RPMI7951 (cell line): ENCODE measurements around the gene OSER1. TPM values are rescaled to one million over a fixed set of nuclear protein-coding genes. Genes with fewer than 3 reads are reported as not detected.
A peak's percentile ranks its signal among the peaks of the same experiment; 100 is the strongest.
"Not testable (repeated sequence)": the region's sequence is repeated elsewhere in the genome, so short reads cannot be mapped to it uniquely, and the experiment has no call there.

ENCODE experiments used
- DNase-seq: peaks from one replicate; pipeline ENCODE4 v3.0.0-alpha.2; 2012; ENCODE audit warnings: low read depth
- total RNA-seq: library from RNA; depleted of rRNA; stranded (reverse); fragments of >200 nt; shearing (Covaris generic); gene quantifications from 2 replicates; pipeline ENCODE4 v1.2.3, GENCODE V29; 2014

Gene OSER1
- total RNA-seq, 1 experiment from 2014 or later: 89.0 TPM

DNA sequence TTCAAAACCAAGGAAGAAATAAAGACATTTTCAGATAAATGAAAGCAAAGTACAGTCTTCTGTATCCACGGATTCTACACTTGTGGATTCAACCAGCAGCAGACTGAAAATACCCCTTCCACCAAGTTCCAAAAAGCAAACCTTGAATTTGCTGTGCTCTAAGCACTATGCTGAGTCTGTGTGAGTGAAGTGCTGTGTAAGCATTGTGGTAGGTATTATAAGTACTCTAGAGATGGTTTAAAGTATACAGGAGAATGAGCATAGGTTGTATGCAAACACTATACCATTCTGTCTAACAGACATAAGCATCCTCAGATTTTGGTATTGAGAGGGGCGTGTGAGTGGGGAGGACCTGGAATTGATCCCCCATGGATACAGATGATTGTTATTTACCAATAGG is 9.6 kb downstream of the OSER1 start:
- DNase-seq: no peak

DNA sequence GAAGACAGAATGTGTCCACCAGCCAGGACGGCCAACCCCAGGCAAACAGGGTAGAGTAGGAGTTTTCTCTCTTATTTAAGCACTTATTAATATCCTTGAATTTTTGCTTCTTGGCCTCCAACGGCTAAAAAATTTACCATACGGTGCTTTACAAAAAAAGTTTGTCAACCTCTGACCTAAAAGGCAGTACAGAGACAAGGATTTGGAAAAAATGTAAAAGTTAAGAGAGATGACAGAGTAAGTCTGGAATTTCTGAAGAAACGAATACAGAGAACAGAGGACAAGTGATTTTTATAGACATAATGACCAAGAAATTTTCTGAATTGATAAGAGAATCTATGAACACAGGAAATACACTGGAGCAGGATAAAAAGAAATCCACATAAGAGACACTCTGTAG is 10.2 kb downstream of the OSER1 start:
- DNase-seq: no peak

DNA sequence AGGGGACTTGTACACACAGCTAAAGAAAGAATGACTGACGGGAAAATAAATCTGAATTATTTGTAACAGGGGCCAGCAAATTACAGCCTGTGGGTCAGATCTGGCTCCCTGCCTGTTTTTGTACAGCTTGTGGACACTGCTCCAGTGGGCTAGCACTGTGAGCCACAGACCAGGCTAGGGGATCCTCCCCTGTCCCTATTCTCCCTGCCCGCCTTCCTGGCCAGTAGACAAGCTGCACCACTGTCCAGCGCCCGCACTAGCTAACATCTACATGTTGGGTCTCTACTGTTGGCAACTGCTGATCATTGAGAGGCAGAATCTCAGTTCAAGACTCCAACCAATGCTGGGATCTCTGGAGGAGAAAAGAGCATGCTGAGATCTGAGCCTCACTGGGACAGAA is 10.7 kb downstream of the OSER1 start:
- DNase-seq: no peak

DNA sequence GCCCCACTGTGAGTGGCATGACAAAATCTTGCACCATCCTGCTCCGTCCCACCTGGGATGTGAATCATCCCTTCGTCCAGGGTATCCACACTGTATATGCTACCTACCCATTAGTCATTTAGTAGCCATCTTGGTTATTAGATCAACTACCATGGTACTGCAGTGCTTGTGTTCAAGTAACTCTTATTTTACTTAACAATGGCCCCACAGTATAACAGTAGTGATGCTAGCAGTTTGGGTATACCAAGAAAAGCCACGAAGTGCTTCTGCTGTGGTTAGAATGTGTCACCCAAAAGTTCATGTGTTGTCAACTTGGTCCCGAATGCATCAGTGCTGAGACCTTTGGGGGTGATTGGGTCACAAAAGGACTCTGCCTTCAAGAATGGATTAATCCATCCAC is 11.7 kb downstream of the OSER1 start:
- no peak for DNase-seq

DNA sequence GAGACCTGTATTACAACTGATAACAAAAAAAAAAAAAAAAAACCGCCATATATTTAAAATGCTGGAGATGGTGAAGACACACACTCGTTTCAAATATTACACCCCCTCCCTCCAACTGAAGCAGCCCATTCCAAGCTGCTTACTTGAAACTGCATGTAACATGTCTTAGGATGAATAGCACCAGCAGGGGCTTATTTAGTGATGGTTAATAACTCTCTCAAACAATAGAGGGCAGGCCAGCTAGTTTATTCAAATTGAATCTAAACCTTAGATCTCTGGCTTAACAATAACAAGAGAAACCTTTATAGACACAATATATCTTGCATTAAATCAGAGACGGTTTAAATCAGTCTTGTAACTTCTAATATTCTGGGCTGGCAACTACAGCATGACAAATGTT is 14.3 kb downstream of the OSER1 start:
- no peak for DNase-seq

DNA sequence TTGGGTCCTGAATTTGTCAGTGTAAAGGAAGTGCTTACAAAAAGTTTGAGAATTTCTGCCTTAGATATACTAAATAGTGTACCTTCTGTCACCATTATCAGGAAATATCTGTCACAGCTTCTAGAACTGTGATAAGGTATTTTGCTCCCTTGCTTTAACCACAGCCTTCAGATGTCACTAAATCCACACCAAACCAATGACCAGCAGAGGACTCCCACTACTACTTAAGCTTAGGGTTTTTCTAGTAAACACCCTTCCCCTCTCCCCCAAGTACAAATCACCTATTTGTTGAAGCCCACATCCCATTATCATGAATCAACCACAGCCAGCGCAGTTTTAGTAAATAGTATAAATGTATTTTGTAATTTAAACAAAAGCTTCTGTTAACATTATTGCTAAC is 15.0 kb downstream of the OSER1 start:
- DNase-seq: no peak

DNA sequence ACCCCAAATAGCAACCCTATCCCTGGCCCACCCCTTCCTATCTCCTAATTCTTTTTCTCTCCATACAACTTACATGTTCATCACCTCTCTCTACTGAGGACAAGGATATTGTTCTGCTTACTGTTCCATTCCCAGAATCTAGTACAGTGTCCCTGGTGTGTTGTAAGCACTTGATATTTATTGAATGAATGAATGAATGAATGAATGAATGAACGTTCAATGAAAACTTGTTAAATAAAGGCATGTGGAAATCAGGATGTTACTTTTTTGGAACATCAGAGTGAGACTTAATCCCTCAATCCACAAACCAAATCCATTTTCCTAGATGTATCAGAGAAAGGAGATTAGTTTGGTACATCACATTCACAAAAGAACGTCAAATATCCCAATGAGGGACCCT is 16.8 kb downstream of the OSER1 start:
- DNase-seq: no peak

DNA sequence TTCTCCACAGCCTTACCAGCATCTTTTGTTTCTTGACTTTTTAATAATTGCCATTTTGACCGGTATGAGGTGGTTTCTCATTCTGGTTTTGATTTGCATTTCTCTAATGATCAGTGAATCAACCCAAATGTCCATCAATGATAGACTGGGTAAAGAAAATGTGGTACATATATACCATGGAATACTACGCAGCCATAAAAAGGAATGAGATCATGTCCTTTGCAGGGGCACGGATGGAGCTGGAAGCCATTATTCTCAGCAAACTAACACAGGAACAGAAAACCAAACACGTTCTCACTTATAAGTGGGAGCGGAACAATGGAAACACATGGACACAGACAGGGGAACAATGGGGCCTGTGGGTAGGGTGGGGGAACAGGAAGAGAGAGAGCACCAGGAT is 18.9 kb downstream of the OSER1 start:
- not testable (repeated sequence) for DNase-seq

DNA sequence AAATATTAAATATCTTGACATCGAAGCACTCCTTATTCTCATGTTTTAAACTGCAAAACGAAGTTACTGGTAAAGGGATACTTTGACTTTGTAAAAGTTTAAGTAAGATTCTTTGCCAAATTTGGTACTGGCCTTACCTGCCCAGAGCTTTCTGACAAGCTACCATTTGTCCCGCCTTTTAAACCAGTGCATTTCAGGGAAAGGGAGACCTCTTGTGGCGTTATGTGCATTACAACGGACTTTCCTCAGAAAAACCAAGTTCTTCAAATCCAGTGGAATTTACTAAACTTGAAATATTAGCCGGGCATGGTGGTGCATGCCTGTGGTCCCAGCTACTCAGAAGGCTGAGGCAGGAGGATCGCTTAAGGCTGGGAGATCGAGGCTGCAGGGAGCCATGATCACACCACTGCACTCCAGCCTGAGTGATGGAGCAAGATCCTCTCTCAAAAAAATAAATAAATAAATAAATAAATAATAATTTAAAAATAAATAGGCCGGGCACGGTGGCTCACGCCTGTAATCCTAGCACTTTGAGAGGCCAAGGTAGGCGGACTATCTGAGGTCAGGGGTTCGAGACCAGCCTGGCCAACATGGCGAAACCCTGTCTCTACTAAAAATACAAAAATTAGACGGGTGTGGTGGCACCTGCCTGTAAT is 20.2 kb downstream of the OSER1 start:
- DNase-seq: peak; percentile 83

DNA sequence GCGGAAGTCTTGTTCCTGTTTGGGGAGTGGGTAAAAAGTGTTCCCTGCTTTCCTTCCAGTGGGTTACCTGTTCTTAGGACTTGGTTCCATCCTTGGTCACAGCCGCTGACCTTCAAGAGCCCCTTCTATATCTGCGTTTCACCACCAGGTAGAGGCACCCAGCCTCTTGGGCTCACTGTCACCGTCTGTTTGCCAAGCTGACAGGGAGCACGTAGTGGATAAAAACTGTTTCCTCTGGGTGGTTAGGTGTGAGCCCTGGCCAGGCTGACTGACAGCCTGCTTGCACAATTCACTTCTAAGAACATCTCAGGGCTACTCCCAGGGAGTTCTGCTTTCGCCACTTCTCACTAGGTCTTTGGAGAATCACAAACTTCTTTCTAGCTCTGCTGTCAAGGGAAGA is 21.8 kb downstream of the OSER1 start:
- no peak for DNase-seq

DNA sequence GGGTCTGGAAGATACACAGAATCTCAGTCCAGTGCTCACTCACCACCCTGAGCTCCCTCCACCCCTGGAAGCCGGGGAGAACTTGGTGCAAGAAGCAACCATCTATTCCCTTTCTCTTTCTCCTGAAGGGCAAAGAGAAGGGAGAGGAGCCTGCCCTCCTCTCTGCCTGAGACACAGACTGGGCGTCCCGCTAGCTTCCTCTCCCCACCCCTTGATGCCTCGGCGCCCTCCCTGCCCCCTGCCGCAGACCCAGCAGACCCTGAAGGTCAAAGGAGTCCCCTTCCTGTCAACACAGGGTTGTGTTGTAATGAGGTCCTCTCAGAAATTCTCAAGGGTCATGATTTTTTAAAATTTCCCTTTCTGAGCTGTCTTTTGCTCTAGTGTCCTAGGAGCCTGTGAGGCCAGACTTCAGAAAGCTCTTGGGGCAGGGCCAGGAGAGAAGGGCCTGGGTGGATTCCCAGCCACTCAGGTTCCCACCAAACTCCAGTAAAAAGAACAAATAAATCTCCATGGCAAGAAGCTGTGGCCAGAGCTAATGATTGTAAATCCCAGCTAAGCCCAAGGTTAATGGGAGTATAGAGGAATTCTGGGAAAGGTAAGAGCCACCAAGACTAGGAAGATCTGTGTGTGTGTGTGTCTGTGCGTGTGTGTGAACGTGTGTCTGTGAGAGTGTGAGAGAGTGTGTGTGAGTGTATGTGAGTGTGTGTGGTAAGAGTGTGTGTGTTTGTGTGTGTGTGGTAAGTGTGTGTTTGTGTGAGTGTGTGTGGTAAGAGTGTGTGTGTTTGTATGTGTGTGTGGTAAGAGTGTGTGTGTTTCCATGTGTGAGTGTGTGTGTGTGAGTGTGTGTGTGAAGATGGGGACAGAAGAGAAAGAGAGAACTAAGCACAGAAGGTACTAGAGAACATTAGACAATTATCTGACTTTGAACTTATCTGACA is 22.5 kb downstream of the OSER1 start:
- peak; percentile 89 for DNase-seq

DNA sequence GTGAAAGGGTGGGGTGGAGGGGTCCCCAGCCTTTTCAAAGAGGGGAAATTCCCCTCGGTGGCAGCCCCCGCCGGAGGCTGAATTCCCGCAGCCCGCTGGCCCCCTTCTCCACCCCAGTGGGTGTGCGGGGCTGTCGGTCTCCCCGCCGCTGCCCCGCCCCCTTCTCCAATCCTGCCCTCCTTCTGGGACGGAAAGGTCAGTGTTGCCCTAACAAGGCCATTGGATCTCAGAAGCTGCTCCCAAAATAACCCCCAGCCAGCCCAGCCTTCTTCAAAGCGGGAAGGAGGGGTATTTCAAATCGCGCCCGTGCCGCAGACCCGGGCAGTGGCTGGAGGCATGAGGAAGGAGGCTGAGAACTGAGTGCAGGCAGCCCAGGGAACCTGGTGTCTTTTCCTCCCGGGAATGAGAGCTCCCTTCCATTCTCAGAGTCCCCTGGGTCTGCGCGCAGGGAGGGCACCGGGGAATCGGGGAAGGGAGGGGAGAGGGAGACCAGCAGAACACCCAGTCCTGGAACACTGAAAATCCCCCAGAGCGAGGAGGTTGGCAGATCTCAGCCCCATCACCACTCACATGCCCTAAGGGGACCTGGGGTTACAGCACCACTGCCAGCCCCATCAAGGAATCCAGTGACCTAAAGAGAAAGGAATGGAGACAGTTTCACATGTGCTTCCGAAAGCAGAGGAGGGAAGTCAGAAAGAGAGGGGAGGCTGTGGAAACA is 23.4 kb downstream of the OSER1 start, which contains the start of gene JPH2:
Gene JPH2, minus strand, starts transcription at position 135 of the 718 bp plus-strand sequence. CDS start 483 bp downstream, outside the sequence.
- peak; percentile 100 for DNase-seq

DNA sequence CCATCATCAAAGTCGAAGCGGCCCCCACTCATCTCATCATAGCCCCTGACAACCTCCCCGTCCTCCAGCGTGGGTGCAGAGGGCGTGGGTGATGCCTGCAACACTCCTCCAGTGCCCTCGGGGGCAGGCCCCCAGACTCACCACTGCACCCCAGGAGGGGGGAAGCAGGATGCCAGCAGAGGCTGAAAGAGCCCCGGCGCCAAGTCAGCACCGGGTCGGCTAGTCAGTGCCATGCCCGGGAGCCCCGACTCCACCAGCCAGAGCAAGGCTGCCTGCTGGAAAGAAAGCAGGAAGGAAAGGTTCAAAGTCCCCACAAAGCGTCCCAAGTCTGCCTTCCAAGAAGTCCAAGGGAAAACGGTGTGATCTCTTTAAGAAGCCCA is 23.9 kb downstream of the OSER1 start:
- no peak for DNase-seq

DNA sequence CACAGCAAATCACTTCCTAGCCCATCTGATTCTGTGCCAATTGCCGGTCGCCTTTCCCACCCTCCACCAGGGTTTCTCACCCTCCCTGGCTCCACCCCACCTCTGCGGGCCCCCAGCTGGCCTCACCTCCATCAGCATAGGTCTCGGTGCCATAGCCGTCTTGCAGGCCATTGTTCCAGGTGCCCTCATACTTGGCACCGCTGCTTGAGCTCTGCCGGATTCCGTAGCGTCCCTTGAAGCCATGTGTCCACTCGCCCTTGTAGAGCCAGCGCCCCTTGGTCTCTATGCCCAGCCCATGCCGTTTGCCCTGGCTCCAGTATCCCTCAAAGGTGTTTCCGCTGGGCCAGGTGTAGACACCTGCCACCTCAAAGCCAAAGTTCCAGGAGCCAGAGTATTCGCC is 24.4 kb downstream of the OSER1 start:
- no peak for DNase-seq

DNA sequence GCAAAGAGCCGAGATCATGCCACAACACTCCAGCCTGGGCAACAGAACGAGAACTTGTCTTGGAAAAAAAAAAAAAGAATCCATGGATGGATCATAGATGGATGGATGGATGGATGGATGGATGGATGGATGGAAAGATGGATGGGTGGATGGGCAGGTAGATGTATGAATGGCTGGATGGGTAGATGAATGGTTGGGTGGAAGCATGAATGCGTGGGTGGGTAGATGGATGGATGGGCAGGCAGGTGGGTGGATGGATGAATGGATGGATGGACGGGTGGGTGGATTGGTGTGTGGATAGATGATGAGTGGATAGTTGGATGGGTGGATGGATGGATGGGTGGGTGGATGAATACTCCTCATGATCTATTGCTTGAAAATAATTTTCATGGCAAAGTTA is 25.0 kb downstream of the OSER1 start:
- DNase-seq: no peak

DNA sequence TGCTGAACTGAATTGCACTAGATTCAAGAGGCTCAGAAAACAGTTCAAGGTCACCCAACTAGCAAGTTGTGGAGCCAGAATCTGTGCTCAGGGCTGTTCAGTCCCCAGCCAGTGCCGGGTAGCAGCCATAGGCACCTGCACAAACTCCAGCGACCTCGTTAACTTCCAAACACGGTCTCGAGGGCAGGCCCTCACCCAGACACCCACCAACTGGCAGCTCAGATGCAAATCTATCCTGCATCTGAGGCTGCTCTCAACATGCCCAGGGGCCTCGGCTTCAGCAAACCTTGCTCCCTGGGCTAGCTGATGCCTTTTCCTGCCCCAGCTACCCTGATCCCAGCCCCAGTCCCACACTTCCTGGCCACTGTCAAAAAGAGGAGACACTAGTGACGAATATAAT is 27.3 kb downstream of the OSER1 start:
- DNase-seq: no peak

DNA sequence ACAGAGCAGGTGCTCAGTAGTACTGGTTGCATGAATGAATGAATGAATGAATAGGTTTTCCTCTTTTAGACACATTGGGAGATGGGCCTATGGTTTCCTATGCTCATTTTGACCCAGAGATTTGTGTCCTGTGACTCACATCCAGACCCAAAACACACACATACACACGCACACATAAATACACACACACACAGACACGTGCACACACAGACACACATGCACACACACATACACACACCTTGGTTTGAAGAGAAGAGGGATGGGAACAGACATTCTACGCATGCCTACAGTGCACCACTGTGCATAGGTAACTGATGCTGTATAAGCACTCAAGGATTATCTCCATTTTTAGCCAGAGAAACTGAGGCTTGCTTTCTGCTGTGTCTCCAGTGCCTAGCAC is 27.7 kb downstream of the OSER1 start:
- no peak for DNase-seq

DNA sequence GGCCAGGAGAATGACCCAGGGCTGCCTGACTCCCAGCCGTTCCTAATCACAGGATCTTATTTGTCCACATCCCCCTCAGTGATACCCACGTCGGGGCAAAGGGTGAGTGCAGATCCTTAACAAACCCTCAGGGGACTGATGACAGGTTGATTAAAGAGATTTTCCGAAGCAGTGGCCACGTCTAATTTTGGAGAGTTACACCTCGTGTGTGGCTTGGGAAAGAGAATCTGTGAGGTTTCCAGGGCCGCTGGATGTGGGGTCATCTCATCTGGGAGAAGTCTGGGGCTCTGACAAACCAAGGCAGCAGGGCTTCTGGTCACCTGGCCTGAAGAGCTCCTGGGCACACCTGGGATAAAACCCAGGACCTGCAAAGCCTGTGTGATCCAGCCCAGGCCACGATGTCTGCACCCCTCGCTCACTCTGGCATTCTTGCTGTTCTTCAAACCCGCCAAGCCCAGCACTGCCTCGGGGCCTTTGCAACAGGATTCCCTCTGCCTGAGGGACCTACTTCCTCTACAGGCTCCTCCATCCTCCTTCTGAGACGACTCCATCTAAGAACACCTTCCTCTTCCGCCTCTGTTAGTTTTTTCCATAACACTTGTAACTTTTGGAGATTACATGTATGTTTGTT is 28.3 kb downstream of the OSER1 start:
- DNase-seq: peak; percentile 69

DNA sequence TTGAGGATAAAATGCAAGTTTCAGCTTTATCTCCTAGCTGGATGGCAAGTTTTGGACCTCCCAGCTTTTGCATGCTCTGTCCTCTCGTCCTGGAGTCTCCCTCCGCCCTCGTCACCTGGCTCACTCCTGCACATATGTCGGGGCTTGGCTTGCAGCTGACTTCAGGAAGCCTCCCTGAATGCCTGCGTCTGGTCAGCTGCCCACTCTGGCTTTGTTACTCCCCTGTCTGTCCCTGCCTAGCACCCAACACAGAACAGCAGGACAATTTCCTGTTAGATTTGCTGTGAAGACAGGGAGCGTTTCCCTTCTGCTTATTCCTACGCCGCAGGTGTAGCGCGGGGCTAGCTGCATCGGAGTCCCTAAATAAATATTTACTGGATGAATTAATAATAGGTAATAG is 29.0 kb downstream of the OSER1 start:
- DNase-seq: peak; percentile 42

DNA sequence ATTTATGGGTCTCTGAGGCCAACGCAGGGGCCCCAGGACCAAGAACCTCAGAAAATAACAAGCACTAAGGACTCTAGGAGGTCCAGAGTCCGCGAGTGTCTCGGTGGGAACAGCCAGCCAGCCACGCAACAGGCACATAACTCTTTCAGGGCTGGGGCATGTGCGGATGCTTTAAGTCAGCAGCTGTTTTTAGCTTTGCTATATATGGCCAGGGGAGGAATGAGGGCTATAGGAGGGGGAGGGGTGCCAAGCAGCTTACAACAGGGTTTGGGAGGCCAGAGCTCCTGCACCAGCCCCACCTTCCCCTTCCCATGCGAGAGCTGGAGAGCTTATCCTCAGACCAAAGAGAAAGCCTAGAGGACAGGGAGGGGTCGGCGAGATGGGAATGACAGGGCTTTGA is 29.8 kb downstream of the OSER1 start:
- peak; percentile 87 for DNase-seq

DNA sequence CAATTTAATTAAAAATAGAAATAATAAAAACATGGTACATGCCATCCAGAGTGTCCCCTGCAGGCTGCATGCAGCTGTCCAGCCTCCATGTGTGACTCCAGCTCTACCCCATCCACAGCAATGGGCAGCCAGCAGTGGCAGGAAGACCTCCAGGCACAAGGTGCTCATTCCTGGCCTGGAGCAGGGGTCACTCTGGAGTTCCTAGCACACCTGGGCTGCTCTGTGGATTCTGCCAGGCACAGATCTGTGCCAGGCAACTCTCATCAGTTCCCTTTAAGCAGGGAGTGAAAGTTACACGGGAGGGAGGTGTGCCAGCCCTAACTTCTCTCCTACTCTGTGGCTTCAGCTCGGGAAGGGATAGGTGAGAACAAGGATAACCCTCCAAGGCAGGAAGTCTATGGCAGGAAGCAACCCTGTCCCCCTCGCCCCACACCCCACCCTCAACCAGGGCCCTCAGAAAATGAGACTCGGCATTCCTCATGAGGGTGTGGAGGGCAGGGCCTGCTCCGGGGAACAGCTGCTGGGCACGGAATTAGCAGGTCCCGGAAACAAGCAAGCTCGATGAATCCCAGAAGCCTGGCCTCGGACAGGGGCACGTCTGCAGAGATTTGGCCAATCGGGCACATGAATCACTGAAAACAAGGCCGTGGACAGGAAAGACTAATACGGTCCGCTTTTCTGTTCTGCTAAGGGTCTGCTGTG is 33.6 kb downstream of the OSER1 start:
- peak; percentile 83 for DNase-seq
